Neural crest cell (in vitro differentiated cells): ENCODE data around the gene CDKL1. TPM values are rescaled to one million over a fixed set of nuclear protein-coding genes. Genes with fewer than 3 reads are reported as not detected.

Experiments
- DNase-seq: peaks from one replicate; pipeline ENCODE4 v3.0.0; 2021; ENCODE audit warnings: low read depth, mixed read lengths, low spot score
- H3K27ac Mint-ChIP-seq: one replicate; pipeline ENCODE4 v1.8.0; 2021; ENCODE audit warnings: mild to moderate bottlenecking, mixed read lengths; ENCODE audit not compliant: unreplicated experiment
- H3K27me3 Mint-ChIP-seq: 2 replicates; pipeline ENCODE4 v1.8.0; 2021; ENCODE audit warnings: low read depth, mild to moderate bottlenecking, mixed read lengths
- H3K36me3 Mint-ChIP-seq: 2 replicates; pipeline ENCODE4 v1.8.0; 2021; ENCODE audit warnings: low read depth, mild to moderate bottlenecking, mixed read lengths
- H3K4me1 Mint-ChIP-seq: 2 replicates; pipeline ENCODE4 v1.8.0; 2021; ENCODE audit warnings: mixed read lengths
- H3K4me3 Mint-ChIP-seq: one replicate; pipeline ENCODE4 v1.8.0; 2021; ENCODE audit warnings: mild to moderate bottlenecking, mixed read lengths
- H3K9me3 Mint-ChIP-seq: 2 replicates; pipeline ENCODE4 v1.8.0; 2021; ENCODE audit warnings: mixed read lengths
- total RNA-seq: library from RNA; stranded (reverse); gene quantifications from 2 replicates; pipeline ENCODE4 v1.2.1, GENCODE V29; 2021
- TF ChIP-seq, protein P1 (sequence below): fragments of 200-600 bp; sonication (generic); conservative IDR thresholded peaks from 2 replicates; pipeline ENCODE4 v1.5.0; 2021; ENCODE audit warnings: antibody characterized with exemption, mild to moderate bottlenecking

The CDKL1 gene
- total RNA-seq, 1 donor from 2014 or later = 6.1 TPM

DNA sequence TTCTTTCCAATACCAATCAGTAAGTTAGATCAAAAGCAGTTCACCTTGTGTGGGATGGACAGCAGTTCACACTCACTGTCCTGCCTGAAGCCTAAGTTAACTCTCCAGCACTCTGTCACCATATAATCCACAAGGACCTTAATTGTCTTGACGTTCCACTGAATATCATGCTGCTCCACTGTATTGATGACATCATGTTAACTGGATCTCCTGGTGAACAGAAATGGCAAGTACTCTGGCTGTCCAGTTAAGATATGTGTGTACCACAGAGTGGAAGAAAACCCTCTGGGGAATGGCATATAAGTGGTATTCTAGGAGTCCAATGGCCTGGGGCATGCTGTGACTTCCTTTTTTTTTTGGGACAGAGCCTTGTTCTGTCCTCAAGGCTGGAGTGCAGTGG is 16.2 kb downstream of the CDKL1 start:
- Mint-ChIP-seq H3K4me1 (no peaks in the 10 kb centered on the region), H3K9me3 (no peaks in the 10 kb centered on the region), H3K4me3 (no peak overlapping the region), H3K27ac (no peak overlapping the region), H3K36me3 (peaks cover 2% of the 10 kb centered on the region), H3K27me3 (no peaks in the 10 kb centered on the region)
- TF ChIP-seq, protein P1, sequence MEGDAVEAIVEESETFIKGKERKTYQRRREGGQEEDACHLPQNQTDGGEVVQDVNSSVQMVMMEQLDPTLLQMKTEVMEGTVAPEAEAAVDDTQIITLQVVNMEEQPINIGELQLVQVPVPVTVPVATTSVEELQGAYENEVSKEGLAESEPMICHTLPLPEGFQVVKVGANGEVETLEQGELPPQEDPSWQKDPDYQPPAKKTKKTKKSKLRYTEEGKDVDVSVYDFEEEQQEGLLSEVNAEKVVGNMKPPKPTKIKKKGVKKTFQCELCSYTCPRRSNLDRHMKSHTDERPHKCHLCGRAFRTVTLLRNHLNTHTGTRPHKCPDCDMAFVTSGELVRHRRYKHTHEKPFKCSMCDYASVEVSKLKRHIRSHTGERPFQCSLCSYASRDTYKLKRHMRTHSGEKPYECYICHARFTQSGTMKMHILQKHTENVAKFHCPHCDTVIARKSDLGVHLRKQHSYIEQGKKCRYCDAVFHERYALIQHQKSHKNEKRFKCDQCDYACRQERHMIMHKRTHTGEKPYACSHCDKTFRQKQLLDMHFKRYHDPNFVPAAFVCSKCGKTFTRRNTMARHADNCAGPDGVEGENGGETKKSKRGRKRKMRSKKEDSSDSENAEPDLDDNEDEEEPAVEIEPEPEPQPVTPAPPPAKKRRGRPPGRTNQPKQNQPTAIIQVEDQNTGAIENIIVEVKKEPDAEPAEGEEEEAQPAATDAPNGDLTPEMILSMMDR = no peak
- no peak for DNase-seq

DNA sequence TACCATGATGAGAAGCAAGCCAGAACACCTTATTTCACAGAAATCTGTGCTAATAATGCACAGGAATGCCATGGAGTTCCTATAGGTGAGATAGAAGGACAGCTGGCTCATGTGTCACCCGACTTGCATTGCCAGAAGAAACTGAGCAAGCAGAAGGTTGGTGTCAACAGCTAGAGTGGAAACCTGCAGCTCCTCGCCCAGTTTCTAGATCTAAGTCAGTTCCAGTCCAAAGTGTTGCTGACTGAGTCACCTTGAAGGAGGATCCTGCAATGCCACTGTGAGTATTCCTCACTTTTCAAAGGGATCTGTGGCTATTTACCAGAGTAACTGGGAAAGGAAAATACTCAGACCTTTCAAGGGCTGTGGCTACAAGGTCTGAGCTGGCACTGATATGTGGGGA is 17.1 kb downstream of the CDKL1 start:
- Mint-ChIP-seq H3K36me3 (peaks cover 2% of the 10 kb centered on the region), H3K27ac (no peak overlapping the region), H3K9me3 (no peaks in the 10 kb centered on the region), H3K27me3 (no peaks in the 10 kb centered on the region), H3K4me3 (no peak overlapping the region), H3K4me1 (no peaks in the 10 kb centered on the region)
- no peak for DNase-seq
- TF ChIP-seq, protein P1 = no peak

DNA sequence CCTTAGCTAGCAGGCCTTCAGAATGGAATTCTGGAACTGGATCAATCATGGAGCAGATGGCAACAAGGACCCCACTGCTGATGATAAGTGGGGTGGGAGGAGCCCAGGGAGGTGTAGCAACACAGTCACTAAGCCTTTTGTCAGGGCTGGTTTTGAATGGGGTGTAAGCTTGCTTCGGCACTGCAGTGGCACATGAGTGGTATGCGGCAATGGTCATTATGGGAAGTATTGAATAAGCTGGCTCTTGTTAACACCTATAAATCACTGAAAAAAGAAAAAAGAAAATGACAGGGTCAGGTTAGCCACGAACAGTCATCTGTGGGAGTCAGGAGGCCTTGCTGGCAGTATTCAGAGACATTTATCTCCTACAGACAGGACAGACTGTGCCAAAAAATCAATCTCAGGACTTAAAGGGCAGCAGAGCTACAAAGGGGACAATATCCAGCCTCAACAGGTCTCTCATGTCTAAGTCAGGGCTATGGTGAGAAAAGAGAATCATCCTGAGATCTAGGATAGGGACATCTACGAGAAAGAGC is 19.1 kb downstream of the CDKL1 start:
- H3K27me3 Mint-ChIP-seq = no peaks in the 10 kb centered on the region
- H3K27ac Mint-ChIP-seq = peak overlapping the region; percentile 65
- TF ChIP-seq, protein P1 = no peak
- no peaks in the 10 kb centered on the region for H3K4me1 Mint-ChIP-seq
- no peaks in the 10 kb centered on the region for H3K9me3 Mint-ChIP-seq
- peaks cover 2% of the 10 kb centered on the region for H3K36me3 Mint-ChIP-seq
- DNase-seq = no peak
- H3K4me3 Mint-ChIP-seq = no peak overlapping the region

DNA sequence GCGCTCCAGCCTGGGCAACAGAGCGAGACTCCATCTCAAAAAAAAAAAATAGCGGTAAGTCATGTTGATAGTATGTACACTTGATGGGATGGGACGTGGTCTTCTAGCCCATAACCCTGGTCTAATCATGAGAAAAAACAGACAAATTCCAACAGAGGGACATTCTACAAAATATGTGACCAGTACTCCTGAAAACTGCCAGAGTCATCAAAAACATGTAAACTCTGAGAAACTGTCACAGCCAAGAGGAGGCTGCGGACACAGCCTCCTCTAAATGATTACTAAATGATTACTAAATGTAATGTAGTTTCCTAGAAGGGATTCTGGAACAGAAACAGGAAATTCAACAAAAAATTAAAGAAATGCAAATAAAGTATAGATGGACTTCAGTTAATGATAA is 20.9 kb downstream of the CDKL1 start:
- no peaks in the 10 kb centered on the region for H3K4me1 Mint-ChIP-seq
- DNase-seq = no peak
- TF ChIP-seq, protein P1 = no peak
- H3K36me3 Mint-ChIP-seq = peaks cover 2% of the 10 kb centered on the region
- H3K4me3 Mint-ChIP-seq = no peak overlapping the region
- peaks cover 2% of the 10 kb centered on the region for H3K9me3 Mint-ChIP-seq
- no peaks in the 10 kb centered on the region for H3K27me3 Mint-ChIP-seq
- no peak overlapping the region for H3K27ac Mint-ChIP-seq

DNA sequence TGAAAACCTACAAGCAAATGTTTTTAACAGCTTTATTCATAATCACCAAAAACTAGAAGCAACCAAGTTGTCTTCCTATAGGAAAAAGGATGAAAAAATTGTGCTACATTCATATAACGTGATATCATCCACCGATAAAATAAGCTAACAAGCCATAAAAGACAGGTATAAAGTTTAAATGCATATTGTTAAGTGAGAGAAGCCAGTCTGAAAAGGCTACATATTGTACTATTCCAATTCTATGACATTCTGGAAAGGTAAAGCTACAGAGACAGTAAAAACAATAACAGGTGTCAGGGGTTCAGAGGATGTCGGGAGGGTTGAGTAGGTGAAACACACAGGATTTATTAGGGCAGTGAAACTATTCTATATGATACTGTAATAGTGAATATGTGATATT is 22.7 kb downstream of the CDKL1 start:
- H3K27ac Mint-ChIP-seq = no peak overlapping the region
- H3K9me3 Mint-ChIP-seq = peaks cover 6% of the 10 kb centered on the region
- TF ChIP-seq, protein P1 = no peak
- no peaks in the 10 kb centered on the region for H3K27me3 Mint-ChIP-seq
- no peak overlapping the region for H3K4me3 Mint-ChIP-seq
- no peaks in the 10 kb centered on the region for H3K36me3 Mint-ChIP-seq
- no peaks in the 10 kb centered on the region for H3K4me1 Mint-ChIP-seq
- DNase-seq = no peak
